ENCODE data around the gene CAP2.
"Not testable (repeated sequence)": the region's sequence is repeated elsewhere in the genome, so short reads cannot be mapped to it uniquely, and the experiment has no call there.

CAP2 gene

GRCh38 chr6:17505767-17506280 is 112.4 kb downstream of the CAP2 start:
- peak; percentile 34 for DNase-seq

GRCh38 chr6:17506531-17506930 is 113.1 kb downstream of the CAP2 start:
- DNase-seq = no peak

DNA sequence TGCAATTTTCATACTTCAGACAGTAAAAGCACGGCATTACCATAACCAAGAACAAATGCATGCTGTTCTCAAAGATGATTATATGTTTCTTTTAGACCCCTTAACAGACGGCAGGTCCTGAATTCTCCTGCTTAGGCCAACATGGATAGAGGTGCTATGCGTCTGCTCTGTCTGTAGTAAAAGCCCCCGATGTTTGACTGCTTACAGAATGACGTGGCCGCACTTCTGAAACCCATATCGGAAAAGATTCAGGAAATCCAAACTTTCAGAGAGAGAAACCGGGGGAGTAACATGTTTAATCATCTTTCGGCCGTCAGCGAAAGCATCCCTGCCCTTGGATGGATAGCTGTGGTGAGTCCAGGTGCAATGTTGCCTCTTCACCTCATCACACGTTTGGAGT is 113.6 kb downstream of the CAP2 start:
- DNase-seq = no peak

- no peak for DNase-seq
Measured at GRCh38 chr6:17511084-17511483, 117.7 kb downstream of the CAP2 start.

- no peak for DNase-seq
Measured at GRCh38 chr6:17511580-17511979, 118.2 kb downstream of the CAP2 start.

GRCh38 chr6:17519120-17519519 is 125.7 kb downstream of the CAP2 start:
- DNase-seq = peak; percentile 19

DNA sequence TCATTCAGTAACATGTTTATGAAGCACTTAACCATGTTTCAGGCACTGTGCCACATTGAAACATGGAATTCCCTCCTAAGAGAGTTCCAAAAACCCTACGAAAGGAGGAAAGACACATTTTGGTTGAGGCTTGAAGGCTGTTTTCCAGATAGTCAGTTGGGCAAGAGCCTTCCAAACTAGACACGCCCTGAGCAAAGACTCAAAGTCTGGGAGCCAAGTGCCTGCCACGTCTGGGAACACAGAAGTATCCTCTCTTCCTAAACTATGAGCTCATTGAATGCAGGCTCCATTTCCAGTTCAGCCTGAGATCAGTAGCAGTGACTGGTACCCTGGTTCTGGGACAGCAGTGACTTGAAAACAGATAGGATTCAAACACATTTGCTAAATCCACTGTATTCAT is 132.2 kb downstream of the CAP2 start:
- no peak for DNase-seq

DNA sequence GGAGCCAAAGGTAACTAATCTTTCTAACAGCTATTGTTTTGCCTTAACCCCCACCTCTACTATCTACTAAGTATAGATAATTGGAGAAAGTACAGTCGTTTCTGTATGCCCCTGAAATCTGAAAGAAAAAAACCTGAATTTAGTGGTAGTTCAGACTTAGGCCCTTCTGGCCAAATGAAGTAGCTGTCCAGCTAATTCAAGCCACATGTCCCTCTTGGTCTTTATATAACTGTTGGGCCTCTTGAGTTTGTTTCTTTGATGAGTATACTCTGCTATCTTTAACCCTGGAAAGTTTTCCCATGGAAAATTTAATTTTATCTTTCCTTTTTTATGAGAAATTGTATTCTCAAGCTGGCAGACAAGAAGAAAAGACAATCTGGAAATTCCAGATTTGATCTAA is 133.7 kb downstream of the CAP2 start:
- no peak for DNase-seq

- no peak for DNase-seq
Measured at GRCh38 chr6:17530321-17530835, 137.0 kb downstream of the CAP2 start.

- DNase-seq = no peak
Measured at GRCh38 chr6:17536586-17536985, 143.2 kb downstream of the CAP2 start.

DNA sequence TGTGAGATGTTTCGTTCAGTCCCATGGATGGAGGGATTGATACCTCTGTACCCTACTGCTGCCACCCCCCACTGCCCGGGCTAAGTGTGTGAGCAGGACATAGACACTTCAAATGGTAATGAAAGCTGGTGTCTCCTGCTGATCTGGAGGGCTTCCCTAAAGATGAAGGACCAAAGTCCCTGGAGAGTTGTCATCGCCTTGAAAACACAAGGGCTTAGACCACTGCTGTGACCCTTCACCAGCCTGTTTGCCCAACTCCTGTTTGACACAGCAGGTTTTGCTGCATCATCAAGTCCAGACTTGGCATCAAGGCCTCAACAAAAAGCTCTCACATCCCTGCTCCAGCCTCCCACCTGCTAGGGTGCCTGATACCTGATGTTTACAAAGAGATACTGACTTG is 148.8 kb downstream of the CAP2 start:
- no peak for DNase-seq

GRCh38 chr6:17545681-17546080 is 152.3 kb downstream of the CAP2 start:
- DNase-seq = not testable (repeated sequence)

DNA sequence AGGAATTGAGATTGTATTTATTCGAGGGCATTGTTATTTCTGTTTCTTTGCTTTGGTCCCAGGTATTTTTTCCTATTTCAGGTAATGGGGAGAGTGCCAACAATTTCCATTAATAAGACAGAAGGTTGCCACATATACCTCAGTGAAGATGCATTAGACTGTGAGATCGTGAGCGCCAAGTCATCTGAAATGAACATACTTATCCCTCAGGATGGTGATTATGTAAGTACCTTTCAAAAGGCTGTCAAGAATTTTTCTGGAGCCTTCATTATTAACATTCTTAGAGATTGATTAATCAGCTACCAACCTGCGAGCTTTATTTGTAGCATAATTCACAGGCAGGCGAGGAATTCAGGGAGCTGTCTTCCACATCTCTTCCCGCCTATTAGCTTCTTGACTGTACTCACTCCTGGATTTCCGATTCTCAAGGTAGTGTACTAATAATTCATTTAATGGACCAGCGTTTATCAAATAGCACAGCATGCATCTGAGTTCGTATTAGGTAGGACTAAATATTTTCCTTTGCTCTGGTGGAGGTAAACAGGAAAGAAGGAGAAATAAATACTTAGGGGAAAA is 158.1 kb downstream of the CAP2 start:
- DNase-seq = no peak

GRCh38 chr6:17552861-17553260 is 159.5 kb downstream of the CAP2 start:
- no peak for DNase-seq

- no peak for DNase-seq
Measured at GRCh38 chr6:17556014-17556413, 162.6 kb downstream of the CAP2 start.

DNA sequence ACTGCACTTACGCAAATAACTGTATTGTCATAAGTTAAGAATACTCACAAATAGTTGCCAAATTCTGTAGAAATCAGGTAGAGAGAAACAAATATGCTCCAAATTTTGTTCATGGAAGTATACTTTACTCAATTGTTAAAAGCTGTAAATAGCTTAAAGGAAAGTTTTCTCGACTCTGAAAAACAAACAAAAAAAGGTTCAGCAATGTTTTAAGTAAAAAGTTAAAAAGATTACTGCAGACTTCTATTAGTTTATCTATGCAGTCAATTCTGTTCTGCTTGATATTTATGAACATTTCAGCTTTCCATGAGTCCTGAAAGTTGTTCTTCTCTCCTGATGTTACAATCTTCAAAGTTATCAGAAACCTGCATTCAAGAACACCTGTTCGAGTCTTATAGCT is 169.2 kb downstream of the CAP2 start:
- no peak for DNase-seq

DNA sequence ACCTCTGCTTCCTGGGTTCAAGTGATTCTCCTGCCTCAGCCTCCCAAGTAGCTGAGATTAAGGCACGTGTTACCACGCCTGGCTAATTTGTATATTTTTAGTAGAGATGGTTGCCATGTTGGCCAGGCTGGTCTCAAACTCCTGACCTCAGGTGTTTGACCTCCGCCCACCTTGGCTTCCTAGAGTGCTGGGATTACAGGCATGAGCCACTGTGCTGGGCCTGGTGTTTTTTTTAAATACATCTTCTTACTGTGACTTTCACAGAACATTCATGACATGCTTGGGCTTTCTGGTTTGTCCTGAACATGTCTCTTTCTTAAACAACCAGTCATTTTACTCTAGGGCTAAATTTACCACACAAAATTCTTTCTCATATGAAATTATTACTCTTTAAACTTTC is 172.0 kb downstream of the CAP2 start:
- no peak for DNase-seq

- peak; percentile 75 for DNase-seq
Measured at GRCh38 chr6:17574866-17575560, 181.6 kb downstream of the CAP2 start.

DNA sequence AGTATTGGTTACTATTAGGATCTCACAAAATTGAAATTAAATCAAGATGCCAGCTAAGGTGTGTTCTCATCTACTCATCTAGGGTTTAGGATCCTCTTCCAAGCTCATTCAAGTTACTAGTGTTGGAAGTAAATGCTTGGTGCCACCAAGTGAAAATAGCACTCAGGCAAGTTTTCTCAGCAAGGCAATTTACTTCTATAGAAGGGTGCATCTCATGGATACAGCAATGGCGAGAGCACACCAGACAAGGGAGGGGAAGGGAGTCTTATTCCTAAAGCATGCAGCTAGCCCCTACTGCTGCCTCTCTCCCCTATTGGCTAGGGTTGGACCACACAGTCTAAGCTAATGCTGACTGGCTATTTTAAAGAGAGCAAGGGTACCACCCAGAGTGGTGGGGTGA is 183.7 kb downstream of the CAP2 start:
- no peak for DNase-seq

- no peak for DNase-seq
Measured at GRCh38 chr6:17580518-17581048, 187.2 kb downstream of the CAP2 start.

DNA sequence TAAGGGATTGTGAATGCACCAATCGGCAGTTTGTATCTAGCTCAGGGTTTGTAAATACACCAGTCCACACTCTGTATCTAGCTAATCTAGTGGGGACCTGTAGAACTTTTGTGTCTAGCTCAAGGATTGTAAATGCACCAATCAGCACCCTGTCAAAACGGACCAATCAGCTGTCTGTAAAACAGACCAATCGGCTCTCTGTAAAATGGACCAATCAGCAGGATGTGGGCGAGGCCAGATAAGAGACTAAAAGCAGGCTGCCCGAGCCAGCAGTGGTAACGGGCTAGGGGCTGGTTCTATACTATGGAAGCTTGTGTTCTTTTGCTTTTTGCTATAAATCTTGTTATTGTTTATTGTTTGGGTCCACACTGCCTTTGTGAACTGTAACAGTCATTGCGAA is 187.9 kb downstream of the CAP2 start:
- not testable (repeated sequence) for DNase-seq

DNA sequence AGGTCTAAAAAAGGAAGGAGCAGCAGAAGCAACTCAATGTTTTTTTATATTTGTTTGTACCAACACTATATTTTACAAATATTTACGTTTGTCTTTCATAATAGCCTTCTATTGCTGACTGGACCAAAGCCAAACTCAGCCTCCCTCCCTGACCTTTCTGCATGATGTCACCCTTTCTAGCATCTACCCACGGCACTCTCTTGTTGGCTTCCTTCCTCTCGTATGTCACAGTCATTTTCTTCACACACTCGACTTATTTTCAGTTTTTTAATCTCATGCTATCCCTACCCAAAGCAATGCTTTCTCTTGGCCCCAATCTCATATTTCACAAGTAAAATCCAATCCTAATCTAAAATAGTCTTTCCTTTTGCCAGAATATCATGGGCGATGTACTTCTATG is 190.4 kb downstream of the CAP2 start:
- DNase-seq = peak; percentile 24

- DNase-seq = peak; percentile 72
Measured at GRCh38 chr6:17584241-17584803, 190.9 kb downstream of the CAP2 start.
